ENCODE measurements around the gene PAX5.

The PAX5 gene

GRCh38 chr9:36864491-36865410 is 169.3 kb downstream of the PAX5 start:
- no peak for DNase-seq (ENCODE audit: low read depth in 3 of 3, low spot score in 1 of 3)

GRCh38 chr9:36862206-36863145 is 171.6 kb downstream of the PAX5 start:
- DNase-seq (ENCODE audit: low read depth in 3 of 3, low spot score in 1 of 3) = no peak

GRCh38 chr9:36861528-36862205 is 172.4 kb downstream of the PAX5 start:
- DNase-seq (ENCODE audit: low read depth in 3 of 3, low spot score in 1 of 3) = no peak

- no peak for DNase-seq (ENCODE audit: low read depth in 3 of 3, low spot score in 1 of 3)
These were observed 175.2 kb downstream of the PAX5 start for GRCh38 chr9:36858805-36859375.

- no peak for DNase-seq (ENCODE audit: low read depth in 3 of 3, low spot score in 1 of 3)
These were observed 178.4 kb downstream of the PAX5 start for GRCh38 chr9:36855448-36856315.

GRCh38 chr9:36854751-36855150 is 179.3 kb downstream of the PAX5 start:
- no peak for DNase-seq (ENCODE audit: low read depth in 3 of 3, low spot score in 1 of 3)

GRCh38 chr9:36854034-36854433 is 180.0 kb downstream of the PAX5 start:
- no peak for DNase-seq (ENCODE audit: low read depth in 3 of 3, low spot score in 1 of 3)

GRCh38 chr9:36853233-36853632 is 180.8 kb downstream of the PAX5 start:
- DNase-seq (ENCODE audit: low read depth in 3 of 3, low spot score in 1 of 3) = no peak

GRCh38 chr9:36849943-36850342 is 184.1 kb downstream of the PAX5 start:
- no peak for DNase-seq (ENCODE audit: low read depth in 3 of 3, low spot score in 1 of 3)

- DNase-seq (ENCODE audit: low read depth in 3 of 3, low spot score in 1 of 3) = no peak
These were observed 185.1 kb downstream of the PAX5 start for GRCh38 chr9:36848946-36849345.

- no peak for DNase-seq (ENCODE audit: low read depth in 3 of 3, low spot score in 1 of 3)
These were observed 186.0 kb downstream of the PAX5 start for GRCh38 chr9:36847781-36848673.

GRCh38 chr9:36846621-36847020 is 187.4 kb downstream of the PAX5 start:
- no peak for DNase-seq (ENCODE audit: low read depth in 3 of 3, low spot score in 1 of 3)

GRCh38 chr9:36845844-36846243 is 188.2 kb downstream of the PAX5 start:
- no peak for DNase-seq (ENCODE audit: low read depth in 3 of 3, low spot score in 1 of 3)

GRCh38 chr9:36844961-36845360 is 189.1 kb downstream of the PAX5 start:
- DNase-seq (ENCODE audit: low read depth in 3 of 3, low spot score in 1 of 3) = no peak

- DNase-seq (ENCODE audit: low read depth in 3 of 3, low spot score in 1 of 3) = no peak
These were observed 190.1 kb downstream of the PAX5 start for GRCh38 chr9:36843964-36844363.

- DNase-seq (ENCODE audit: low read depth in 3 of 3, low spot score in 1 of 3) = no peak
These were observed 191.2 kb downstream of the PAX5 start for GRCh38 chr9:36842560-36843530.

- DNase-seq (ENCODE audit: low read depth in 3 of 3, low spot score in 1 of 3) = no peak
These were observed 193.1 kb downstream of the PAX5 start for GRCh38 chr9:36840898-36841536.

All from stimulated activated CD4-positive, alpha-beta T cell treated with anti-CD3 and anti-CD28 coated beads, TNF-alpha, amount 100 ng/mL, for 1 hour (primary cell).